CD14-positive monocyte (primary cell): ENCODE data around the gene TNFRSF14. TPM values are rescaled to one million over a fixed set of nuclear protein-coding genes. Genes with fewer than 3 reads are reported as not detected.

ENCODE experiments used
- DNase-seq, 3 donors: peaks; one replicate each; pipeline ENCODE4 v3.0.0-alpha.2; 2011 to 2022
- H2AFZ ChIP-seq: 2 replicates; pipeline ENCODE4 v1.6.0; 2012; ENCODE audit warnings: mild to moderate bottlenecking, low read depth, low read length, inconsistent platforms; ENCODE audit not compliant: insufficient read depth, poor library complexity, severe bottlenecking
- H3K27ac ChIP-seq, 2 donors: 1 replicate in 1 of 2; 2 replicates in 1 of 2; pipeline ENCODE4 v1.5.1; 2012 to 2013; ENCODE audit warnings: low read length in 2 of 2, control low read depth in 1 of 2, inconsistent platforms in 1 of 2, low read depth in 1 of 2, mild to moderate bottlenecking in 1 of 2
- H3K27me3 ChIP-seq, 2 donors: one replicate each; pipeline versions ENCODE4 v1.6.0 to v1.6.1; 2011 to 2013; ENCODE audit warnings: low read length in 2 of 2; ENCODE audit not compliant: control insufficient read depth in 2 of 2, insufficient read depth in 2 of 2
- H3K36me3 ChIP-seq, 2 donors: replicated peaks in 1 of 2; 1 replicate in 1 of 2; 2 replicates in 1 of 2; pipeline versions ENCODE4 v1.5.1 to v1.6.1; 2012 to 2013; ENCODE audit warnings: low read length in 2 of 2, control low read depth in 1 of 2, inconsistent platforms in 1 of 2, mild to moderate bottlenecking in 1 of 2; ENCODE audit not compliant: insufficient read depth in 2 of 2, control insufficient read depth in 1 of 2
- H3K4me1 ChIP-seq, 2 donors: 1 replicate in 1 of 2; 2 replicates in 1 of 2; pipeline versions ENCODE4 v1.5.1 to v1.6.1; 2012 to 2013; ENCODE audit warnings: low read length in 2 of 2, control low read depth in 1 of 2, inconsistent platforms in 1 of 2, mild to moderate bottlenecking in 1 of 2, moderate library complexity in 1 of 2; ENCODE audit not compliant: insufficient read depth in 2 of 2, control insufficient read depth in 1 of 2
- H3K4me2 ChIP-seq: replicated peaks from 2 replicates; pipeline ENCODE3; 2012; ENCODE audit warnings: low read length, moderate library complexity, mild to moderate bottlenecking; ENCODE audit not compliant: poor library complexity, severe bottlenecking; ENCODE audit errors: extremely low read depth
- H3K4me3 ChIP-seq, 3 experiments: fragments of 200-600 bp in 1 of 3; sonication (generic) in 1 of 3; replicated peaks in 1 of 3; 1 replicate in 2 of 3; 2 replicates in 1 of 3; pipeline ENCODE4 v1.5.1; 2011 to 2013; ENCODE audit warnings: low read length in 3 of 3, mild to moderate bottlenecking in 3 of 3, control low read depth in 2 of 3, low read depth in 2 of 3, inconsistent platforms in 1 of 3, moderate library complexity in 1 of 3
- H3K79me2 ChIP-seq: 2 replicates; pipeline ENCODE4 v1.6.0; 2012; ENCODE audit warnings: mild to moderate bottlenecking, control low read depth, inconsistent platforms, low read length, moderate library complexity; ENCODE audit not compliant: insufficient read depth
- H3K9ac ChIP-seq: 2 replicates; pipeline ENCODE4 v1.6.0; 2017; ENCODE audit warnings: low read length, mild to moderate bottlenecking; ENCODE audit not compliant: insufficient read depth, poor library complexity, severe bottlenecking
- H3K9me3 ChIP-seq, 2 donors: replicated peaks in 1 of 2; 1 replicate in 1 of 2; 2 replicates in 1 of 2; pipeline versions ENCODE4 v1.5.1 to v1.6.1; 2012 to 2013; ENCODE audit warnings: low read length in 2 of 2, control low read depth in 1 of 2; ENCODE audit not compliant: control insufficient read depth in 1 of 2, insufficient read depth in 1 of 2
- H4K20me1 ChIP-seq: 2 replicates; pipeline ENCODE4 v1.6.0; 2012; ENCODE audit warnings: mild to moderate bottlenecking, low read length, control low read depth, moderate library complexity; ENCODE audit not compliant: insufficient read depth
- H3K27ac Mint-ChIP-seq, 7 donors: one replicate each; pipeline ENCODE4 v1.8.0; 2020; ENCODE audit warnings: mild to moderate bottlenecking in 7 of 7, mixed read lengths in 7 of 7, moderate library complexity in 6 of 7, inconsistent platforms in 2 of 7
- H3K27me3 Mint-ChIP-seq, 3 donors: one replicate each; pipeline ENCODE4 v1.8.0; 2021 to 2022; ENCODE audit warnings: low read depth in 3 of 3, mild to moderate bottlenecking in 3 of 3, mixed read lengths in 3 of 3, moderate library complexity in 3 of 3, inconsistent platforms in 1 of 3
- H3K36me3 Mint-ChIP-seq, 2 donors: one replicate each; pipeline ENCODE4 v1.8.0; 2020; ENCODE audit warnings: mixed read lengths in 2 of 2, inconsistent platforms in 1 of 2, mild to moderate bottlenecking in 1 of 2
- H3K4me1 Mint-ChIP-seq: one replicate; pipeline ENCODE4 v1.8.0; 2020; ENCODE audit warnings: mild to moderate bottlenecking, mixed read lengths
- H3K4me3 Mint-ChIP-seq, 2 donors: one replicate each; pipeline ENCODE4 v1.8.0; 2020; ENCODE audit warnings: mild to moderate bottlenecking in 2 of 2, mixed read lengths in 2 of 2, moderate library complexity in 1 of 2
- H3K9me3 Mint-ChIP-seq, 7 donors: one replicate each; pipeline ENCODE4 v1.8.0; 2020 to 2022; ENCODE audit warnings: mixed read lengths in 7 of 7, mild to moderate bottlenecking in 6 of 7, moderate library complexity in 6 of 7, inconsistent platforms in 2 of 7
- CTCF ChIP-seq: fragments of 200-600 bp; IDR thresholded peaks from one replicate; pipeline ENCODE4 v1.8.0; 2022; ENCODE audit warnings: antibody characterized with exemption, mild to moderate bottlenecking
- WGBS: methylation state at CpG from one replicate; pipeline ENCODE4 v1.1.5; 2013; ENCODE audit warnings: missing lambda C conversion rate; ENCODE audit not compliant: insufficient coverage; 5-methylcytosine and 5-hydroxymethylcytosine counted together
- intact Hi-C, 2 donors: fragments of 100-400 bp; cut with micrococcal nuclease; formaldehyde crosslinking; loops; one replicate each; pipeline versions ENCODE4 v1.15.0 to v1.15.1; 2023
- polyA plus RNA-seq, 3 donors: library from polyadenylated mRNA; depleted of rRNA in 1 of 3; unstranded in 2 of 3; stranded (reverse) in 1 of 3; fragments of 300-500 nt in 2 of 3; fragments of >200 nt in 1 of 3; fragmentation: Illumina TruSeq in 2 of 3; gene quantifications; 1 replicate in 2 of 3; 2 replicates in 1 of 3; pipeline ENCODE4 v1.2.3, GENCODE V29; 2012 to 2021

The TNFRSF14 gene
- polyA plus RNA-seq, 3 donors, result 62.1 to 512 (median 64.4) TPM

- H2AFZ ChIP-seq, result no peak overlapping the region
- H3K27me3 ChIP-seq, result no peaks in the 10 kb centered on the region
- peaks cover 22% of the 10 kb centered on the region for H3K4me1 Mint-ChIP-seq
- peak overlapping the region in 1 of 2 donors; percentile 6 for H3K4me3 Mint-ChIP-seq
- H4K20me1 ChIP-seq, result peaks cover 64% of the 10 kb centered on the region
- H3K27ac Mint-ChIP-seq, result no peak overlapping the region
- DNase-seq, result no peak
- H3K4me3 ChIP-seq, result no peak overlapping the region
- peaks cover 0 to 3% (median 0%) of the 10 kb centered on the region in 7 donors for H3K9me3 Mint-ChIP-seq
- WGBS, result 83% methylated on average over 33 of the region's 35 CpGs
- H3K4me1 ChIP-seq, result peaks cover 30 to 34% of the 10 kb centered on the region in 2 donors
- H3K4me2 ChIP-seq, result no peak overlapping the region
- intact Hi-C loops, result no loop called here
- no peak for TF ChIP-seq CTCF
- peaks cover 44 to 59% of the 10 kb centered on the region in 2 donors for H3K36me3 Mint-ChIP-seq
- H3K27ac ChIP-seq, result no peak overlapping the region
- H3K79me2 ChIP-seq, result peaks cover 27% of the 10 kb centered on the region
- H3K36me3 ChIP-seq, result peaks cover 61 to 65% of the 10 kb centered on the region in 2 donors
- no peaks in the 10 kb centered on the region for H3K9me3 ChIP-seq
- H3K27me3 Mint-ChIP-seq, result peaks cover 5 to 8% (median 6%) of the 10 kb centered on the region in 3 donors
- H3K9ac ChIP-seq, result no peak overlapping the region
Measured at GRCh38 chr1:2559509-2560298, 3.5 kb downstream of the TNFRSF14 start.

GRCh38 chr1:2560299-2561073 lies 4.3 kb downstream of the TNFRSF14 start:
- Histone ChIP-seq H3K4me1 (peaks cover 22 to 27% of the 10 kb centered on the region in 2 donors), H3K4me3 (no peak overlapping the region), H3K36me3 (peaks cover 61 to 65% of the 10 kb centered on the region in 2 donors), H3K9me3 (no peaks in the 10 kb centered on the region), H3K4me2 (no peak overlapping the region), H3K27ac (no peak overlapping the region), H2AFZ (no peak overlapping the region), H3K9ac (no peak overlapping the region), H4K20me1 (peaks cover 64% of the 10 kb centered on the region), H3K79me2 (peaks cover 27% of the 10 kb centered on the region), H3K27me3 (no peaks in the 10 kb centered on the region)
- WGBS, result 98% methylated on average over 13 of the region's 15 CpGs
- Mint-ChIP-seq H3K9me3 (peaks cover 0 to 3% (median 0%) of the 10 kb centered on the region in 7 donors), H3K36me3 (peaks cover 44 to 59% of the 10 kb centered on the region in 2 donors), H3K4me3 (peak overlapping the region in 1 of 2 donors; percentile 6), H3K27ac (peak overlapping the region in 1 of 7 donors; percentile 18), H3K4me1 (peaks cover 15% of the 10 kb centered on the region), H3K27me3 (peaks cover 5 to 9% (median 6%) of the 10 kb centered on the region in 3 donors)
- no peak for DNase-seq
- intact Hi-C loops, result no loop called here
- no peak for TF ChIP-seq CTCF
